Cardiac muscle cell (in vitro differentiated cells and primary cell): ENCODE data around the gene SASH1. TPM values are rescaled to one million over a fixed set of nuclear protein-coding genes. Genes with fewer than 3 reads are reported as not detected.

Experiments used
- DNase-seq, 2 donors: peaks; one replicate each; pipeline versions ENCODE4 v3.0.0 to v3.0.0-alpha.2; 2010 to 2017; ENCODE audit warnings: low read depth in 1 of 2, low spot score in 1 of 2
- H3K27ac ChIP-seq: fragments of 200-600 bp; sonication (generic); 2 replicates; pipeline ENCODE4 v1.5.1; 2016
- H3K27me3 ChIP-seq: fragments of 200-600 bp; sonication (generic); 2 replicates; pipeline ENCODE4 v1.6.0; 2016; ENCODE audit warnings: control low read depth
- H3K36me3 ChIP-seq: fragments of 200-600 bp; sonication (generic); 2 replicates; pipeline ENCODE4 v1.5.1; 2016; ENCODE audit warnings: control low read depth
- H3K4me1 ChIP-seq: fragments of 200-600 bp; sonication (generic); 2 replicates; pipeline ENCODE4 v1.8.1; 2017; ENCODE audit warnings: low read depth, mild to moderate bottlenecking, mixed run types
- H3K4me3 ChIP-seq: fragments of 200-600 bp; sonication (generic); 2 replicates; pipeline ENCODE4 v1.5.1; 2016; ENCODE audit warnings: mild to moderate bottlenecking
- H3K9me3 ChIP-seq: fragments of 200-600 bp; sonication (generic); 2 replicates; pipeline ENCODE4 v1.5.1; 2017; ENCODE audit warnings: low read depth, mild to moderate bottlenecking, control low read depth
- CTCF ChIP-seq: IDR thresholded peaks from 2 replicates; pipeline ENCODE4 v1.5.1; 2012; ENCODE audit warnings: low read depth, mild to moderate bottlenecking, low read length
- polyA plus RNA-seq: library from polyadenylated mRNA; unstranded; fragments of >200 nt; fragmentation: Nextera tagmentation; extraction: Ambion mirVana; gene quantifications from 2 replicates; pipeline ENCODE4 v1.2.1, GENCODE V29; 2016
- total RNA-seq: library from RNA; depleted of rRNA; stranded (reverse); fragments of >200 nt; gene quantifications from 2 replicates; pipeline ENCODE4 v1.2.3, GENCODE V29; 2016

The SASH1 gene
- total and polyA plus RNA-seq, 2 experiments from 2014 or later: 7.2 to 17.1 TPM

GRCh38 chr6:148598724-148599123, 256.1 kb downstream of the SASH1 start:
- H3K27ac ChIP-seq: no peak overlapping the region
- H3K4me1 ChIP-seq: no peaks in the 10 kb centered on the region
- TF ChIP-seq CTCF: no peak
- no peaks in the 10 kb centered on the region for H3K36me3 ChIP-seq
- no peaks in the 10 kb centered on the region for H3K27me3 ChIP-seq
- no peaks in the 10 kb centered on the region for H3K9me3 ChIP-seq
- no peak for DNase-seq
- no peak overlapping the region for H3K4me3 ChIP-seq

DNA sequence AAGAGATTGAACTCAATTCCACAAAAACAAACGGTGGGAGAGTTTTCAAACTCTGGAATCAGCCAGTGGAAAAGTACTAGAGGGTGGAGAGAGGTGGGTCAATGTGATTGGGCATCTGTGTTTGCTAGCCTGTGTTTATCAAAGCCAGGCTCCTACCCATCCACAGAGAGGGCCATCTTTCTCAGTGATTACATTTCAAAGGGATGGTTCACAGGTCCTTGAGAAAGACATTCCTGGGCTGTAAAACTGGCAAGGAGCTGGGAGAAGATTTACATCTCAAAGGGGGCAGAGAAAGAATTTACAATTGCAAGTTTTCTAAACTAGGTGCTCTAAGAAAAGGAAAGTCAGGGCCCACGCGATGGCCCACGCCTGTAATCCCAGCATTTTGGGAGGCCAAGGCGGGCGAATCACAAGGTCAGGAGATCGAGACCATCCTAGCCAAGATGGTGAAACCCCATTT, 257.4 kb downstream of the SASH1 start:
- no peak overlapping the region for H3K27ac ChIP-seq
- H3K4me1 ChIP-seq: no peaks in the 10 kb centered on the region
- H3K27me3 ChIP-seq: no peaks in the 10 kb centered on the region
- H3K36me3 ChIP-seq: no peaks in the 10 kb centered on the region
- no peak for TF ChIP-seq CTCF
- no peaks in the 10 kb centered on the region for H3K9me3 ChIP-seq
- no peak overlapping the region for H3K4me3 ChIP-seq
- no peak for DNase-seq
